Panc1 (cell line): Measurements from ENCODE around the gene RBKS.
"Not testable (repeated sequence)": the region's sequence is repeated elsewhere in the genome, so short reads cannot be mapped to it uniquely, and the experiment has no call there.

Experiments used
- CTCF ChIP-seq: fragments of 450-650 bp; IDR thresholded peaks from 2 replicates; pipeline ENCODE4 v1.5.1; 2017; ENCODE audit warnings: mild to moderate bottlenecking
- POLR2AphosphoS5 ChIP-seq: IDR thresholded peaks from 2 replicates; pipeline ENCODE4 v1.6.1; 2012; ENCODE audit warnings: mild to moderate bottlenecking, low read depth, low read length, moderate library complexity
- REST ChIP-seq, 2 experiments: IDR thresholded peaks; 2 replicates each; pipeline ENCODE4 v1.6.1; 2011 to 2012; ENCODE audit warnings: low read depth in 2 of 2, control low read depth in 1 of 2, low read length in 1 of 2, mild to moderate bottlenecking in 1 of 2, moderate library complexity in 1 of 2; ENCODE audit not compliant: insufficient read depth in 1 of 2
- SIN3A ChIP-seq: IDR thresholded peaks from 2 replicates; pipeline ENCODE4 v1.6.1; 2012; ENCODE audit warnings: low read depth, mild to moderate bottlenecking, low read length, moderate library complexity, borderline replicate concordance; ENCODE audit not compliant: insufficient read depth

GRCh38 chr2:27881815-27882583, 8.2 kb downstream of the RBKS start:
- TF ChIP-seq CTCF; POLR2AphosphoS5; REST (IDR thresholded peaks at IDR 0.05; ENCODE audit: insufficient read depth in 1 of 2, low read depth in 2 of 2, low read length in 1 of 2); SIN3A: not testable (repeated sequence)
